Muscle of back (tissue), 11 donors: ENCODE results near the gene TMEM179. TPM values are rescaled to one million over a fixed set of nuclear protein-coding genes. Genes with fewer than 3 reads are reported as not detected.

ENCODE experiments used
- DNase-seq, 3 donors: peaks; one replicate each; pipeline versions ENCODE4 v3.0.0 to v3.0.0-alpha.2; 2013
- polyA plus RNA-seq, 10 donors: library from polyadenylated mRNA; unstranded; fragments of 120-200 nt; gene quantifications; one replicate each; pipeline ENCODE4 v1.2.1, GENCODE V29; 2013; ENCODE audit not compliant: insufficient read length in 10 of 10

The TMEM179 gene
- polyA plus RNA-seq, 10 donors, result 0.39 to 1.7 (median 0.68) TPM

DNA sequence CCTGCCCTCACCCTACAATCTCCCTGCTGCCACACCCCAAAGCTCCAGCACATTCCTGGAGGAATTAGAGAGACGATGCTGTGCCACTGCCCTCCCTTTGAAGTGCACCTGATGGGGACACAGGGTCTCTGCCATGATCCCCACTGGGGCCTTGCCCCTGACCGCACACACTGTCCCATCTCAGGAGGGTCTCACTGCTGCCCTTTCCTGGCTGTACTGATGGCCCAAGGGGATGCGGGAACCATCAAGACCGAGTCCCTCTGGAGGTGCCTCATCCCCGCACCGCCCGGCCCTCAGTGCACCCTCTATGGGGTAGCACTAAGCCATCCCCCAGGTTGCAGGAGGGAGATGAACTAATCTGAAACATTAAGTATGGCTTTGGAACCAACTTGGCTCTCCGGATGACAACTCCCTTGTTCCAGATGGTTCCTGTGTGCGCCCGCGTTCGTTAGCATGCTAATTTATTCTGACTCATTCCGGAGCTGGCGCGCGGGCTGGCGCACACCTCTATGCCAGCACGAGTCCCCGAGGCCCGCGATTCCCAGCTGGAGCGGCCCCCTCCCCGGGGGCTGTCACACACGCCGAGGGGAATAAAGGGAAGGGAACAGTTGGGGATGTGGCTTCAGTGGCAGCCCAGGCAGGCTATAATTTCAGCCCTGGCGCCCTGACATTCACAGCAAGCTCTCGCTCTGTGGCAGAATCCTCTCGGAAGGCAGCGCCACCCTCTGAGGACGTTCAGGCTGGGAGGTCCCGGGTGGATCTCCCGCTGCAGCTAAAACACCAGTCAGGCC lies 59.2 kb downstream of the TMEM179 start:
- no peak for DNase-seq

DNA sequence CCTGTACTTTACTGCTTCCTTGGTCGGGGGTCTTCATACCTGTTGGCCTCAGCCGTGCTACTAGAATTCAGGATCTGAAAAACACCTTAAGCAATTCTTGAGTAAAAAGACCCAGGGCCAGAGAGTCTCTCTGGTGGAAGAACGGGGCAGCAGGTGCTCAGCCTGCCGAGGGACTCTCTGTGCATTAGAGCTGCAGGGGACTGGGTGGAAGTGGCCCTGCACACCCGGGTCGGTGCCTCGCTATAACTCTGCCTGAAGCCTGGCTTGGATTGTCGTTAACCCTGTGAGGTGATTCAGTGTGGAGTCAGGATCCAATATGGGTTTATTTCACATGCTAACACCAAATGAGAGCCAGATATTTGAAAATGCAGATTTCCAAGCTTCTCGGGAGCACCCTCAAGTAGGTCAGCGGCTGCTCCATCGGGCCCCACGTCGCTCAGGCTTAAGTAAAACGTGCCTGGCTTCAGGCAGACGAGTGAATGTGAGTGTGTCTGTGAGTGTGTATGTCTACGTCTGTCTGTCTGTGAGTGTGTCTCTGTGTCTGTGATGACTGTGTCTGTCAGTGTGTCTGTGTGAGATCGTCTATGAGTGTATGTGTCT lies 60.1 kb downstream of the TMEM179 start:
- DNase-seq, result no peak

DNA sequence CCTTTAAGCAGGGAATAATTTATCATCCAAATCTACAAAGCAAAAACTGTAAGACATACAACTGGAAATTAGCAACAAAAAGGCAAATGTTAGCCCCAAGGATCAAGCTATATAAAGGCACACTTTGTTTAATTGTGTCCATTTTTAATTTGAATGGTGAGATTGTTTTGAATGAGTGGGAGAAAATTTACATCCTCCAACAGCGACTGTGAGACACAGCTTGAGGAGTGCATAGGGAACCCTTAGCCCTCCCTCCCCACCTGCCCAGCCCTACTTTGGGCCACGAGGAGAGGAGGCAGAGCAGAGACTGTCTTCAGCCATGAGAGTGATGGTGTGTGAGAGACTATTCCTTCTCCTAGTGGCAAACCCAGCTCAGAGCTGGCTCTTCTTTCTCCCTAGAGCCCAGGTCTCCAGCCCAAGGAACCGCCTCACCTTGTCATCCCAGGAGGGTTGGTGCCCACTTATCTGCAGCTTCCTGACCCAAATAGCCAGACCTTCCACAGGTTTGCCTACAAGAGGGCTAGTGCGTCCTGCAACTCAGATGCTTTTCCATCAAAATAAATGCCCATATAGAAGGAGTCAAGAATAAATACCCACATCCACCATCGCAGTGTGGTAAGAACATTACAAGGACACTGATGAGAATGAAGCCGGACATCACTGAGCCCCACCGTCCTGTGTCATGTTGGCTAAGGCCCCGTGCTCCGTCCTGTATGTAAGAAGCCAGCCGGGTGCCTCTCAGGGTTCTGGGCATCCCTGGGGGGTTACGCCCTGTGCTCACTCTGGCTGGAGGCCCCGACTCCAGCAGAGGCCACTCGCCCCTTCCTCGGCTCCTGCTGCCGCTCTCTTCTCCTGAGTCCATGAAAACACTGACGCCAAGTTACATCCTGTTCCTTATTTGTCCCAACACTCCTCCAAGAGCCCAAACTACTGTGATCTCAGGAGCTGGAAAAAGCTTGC lies 61.4 kb downstream of the TMEM179 start:
- no peak for DNase-seq

DNA sequence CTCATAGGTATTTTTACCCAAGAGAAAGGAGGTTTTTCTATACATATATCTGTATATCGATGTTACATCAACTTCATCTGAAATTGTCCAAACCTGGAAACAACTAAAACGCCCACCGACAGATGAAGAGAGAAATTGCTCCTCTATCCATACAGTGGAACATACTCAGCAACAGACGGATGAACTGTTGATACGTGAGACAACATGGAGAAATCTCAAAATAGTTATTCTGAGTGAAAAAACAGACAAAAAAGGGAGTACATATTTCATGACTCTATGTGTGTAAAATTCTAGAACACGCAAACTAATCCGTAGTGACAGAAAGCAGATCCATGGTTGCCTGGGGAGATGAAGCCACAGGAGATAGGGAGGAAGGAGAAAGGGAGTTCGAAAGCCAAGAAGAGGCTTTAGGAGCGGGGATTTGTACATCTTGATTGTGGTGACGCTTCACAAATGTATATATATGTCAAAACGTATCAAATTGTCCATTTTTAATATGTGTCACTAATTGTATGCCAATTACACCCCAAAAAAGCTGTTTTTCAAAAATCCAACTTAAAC lies 62.6 kb downstream of the TMEM179 start:
- no peak for DNase-seq

Other genes starting within 250 kb of the TMEM179 start
- 1 to 10 TPM; 3.9 to 8.7 (median 5.9) TPM for gene C14orf180, start 25.0 kb downstream of the TMEM179 start, polyA plus RNA-seq
- 10 to 100 TPM; 31.6 to 57.0 (median 43.3) TPM for gene INF2, start 84.8 kb upstream of the TMEM179 start, polyA plus RNA-seq
- gene ADSS1, start 119.5 kb upstream of the TMEM179 start, polyA plus RNA-seq, result 10 to 100 TPM; 29.1 to 87.2 (median 57.4) TPM
- gene SIVA1, start 148.4 kb upstream of the TMEM179 start, polyA plus RNA-seq, result 10 to 100 TPM; 48.4 to 90.0 (median 70.7) TPM
- 100 to 1,000 TPM; 136 to 198 (median 172) TPM for gene AKT1, start 191.0 kb upstream of the TMEM179 start, polyA plus RNA-seq
- 1 to 10 TPM; 4.0 to 7.4 (median 6.2) TPM for gene ZBTB42, start 196.3 kb upstream of the TMEM179 start, polyA plus RNA-seq